Mesenchymal stem cell (in vitro differentiated cells and primary cell): ENCODE measurements around the gene RASA2.

ENCODE experiments used
- DNase-seq: peaks from one replicate; pipeline ENCODE4 v3.0.0-alpha.2; 2013
- H2AFZ ChIP-seq: one replicate; pipeline ENCODE4 v1.6.1; 2013; ENCODE audit warnings: low read depth, mild to moderate bottlenecking, control low read depth, inconsistent platforms, low read length, moderate library complexity
- H2AK5ac ChIP-seq: 2 replicates; pipeline ENCODE4 v1.6.1; 2013; ENCODE audit warnings: low read length, moderate library complexity, mild to moderate bottlenecking, inconsistent platforms; ENCODE audit not compliant: severe bottlenecking
- H2BK120ac ChIP-seq: one replicate; pipeline ENCODE4 v1.6.1; 2013; ENCODE audit warnings: low read depth, mild to moderate bottlenecking, inconsistent platforms, low read length, moderate library complexity
- H2BK12ac ChIP-seq, 2 experiments: one replicate each; pipeline ENCODE4 v1.6.1; 2013; ENCODE audit warnings: inconsistent platforms in 2 of 2, low read length in 2 of 2, mild to moderate bottlenecking in 2 of 2, moderate library complexity in 2 of 2, control low read depth in 1 of 2
- H2BK15ac ChIP-seq: one replicate; pipeline ENCODE4 v1.6.1; 2013; ENCODE audit warnings: mild to moderate bottlenecking, low read depth, inconsistent platforms; ENCODE audit not compliant: poor library complexity, severe bottlenecking
- H2BK5ac ChIP-seq: 2 replicates; pipeline ENCODE4 v1.6.1; 2013; ENCODE audit warnings: low read depth, mild to moderate bottlenecking, low read length, control low read depth, inconsistent platforms; ENCODE audit not compliant: poor library complexity, severe bottlenecking
- H3K14ac ChIP-seq, 2 experiments: one replicate each; pipeline ENCODE4 v1.6.1; 2013; ENCODE audit warnings: inconsistent platforms in 2 of 2, low read length in 2 of 2, control low read depth in 1 of 2, mild to moderate bottlenecking in 1 of 2, moderate library complexity in 1 of 2
- H3K18ac ChIP-seq, 2 experiments: one replicate each; pipeline ENCODE4 v1.6.1; 2013; ENCODE audit warnings: inconsistent platforms in 2 of 2, low read length in 2 of 2, control low read depth in 1 of 2, low read depth in 1 of 2, mild to moderate bottlenecking in 1 of 2
- H3K23ac ChIP-seq, 2 experiments: one replicate each; pipeline ENCODE4 v1.6.1; 2013; ENCODE audit warnings: inconsistent platforms in 2 of 2, low read length in 2 of 2, mild to moderate bottlenecking in 2 of 2, moderate library complexity in 2 of 2, control low read depth in 1 of 2
- H3K27ac ChIP-seq: 2 replicates; pipeline ENCODE4 v1.5.1; 2013; ENCODE audit warnings: mild to moderate bottlenecking, moderate library complexity, low read length, control low read depth, inconsistent platforms; ENCODE audit not compliant: poor library complexity, severe bottlenecking
- H3K27me3 ChIP-seq, 2 experiments: 2 replicates each; pipeline versions ENCODE4 v1.6.1 to v1.7.0; 2013; ENCODE audit warnings: low read length in 2 of 2, mild to moderate bottlenecking in 2 of 2, moderate library complexity in 2 of 2, control low read depth in 1 of 2, inconsistent platforms in 1 of 2; ENCODE audit not compliant: control insufficient read depth in 1 of 2, insufficient read depth in 1 of 2
- H3K36me3 ChIP-seq, 2 experiments: 2 replicates each; pipeline versions ENCODE4 v1.6.1 to v1.7.0; 2013; ENCODE audit warnings: low read length in 2 of 2, control low read depth in 1 of 2, inconsistent platforms in 1 of 2, low read depth in 1 of 2, mild to moderate bottlenecking in 1 of 2; ENCODE audit not compliant: insufficient read depth in 2 of 2, control insufficient read depth in 1 of 2
- H3K4ac ChIP-seq, 2 experiments: one replicate each; pipeline ENCODE4 v1.6.1; 2013; ENCODE audit warnings: inconsistent platforms in 2 of 2, low read length in 2 of 2, mild to moderate bottlenecking in 2 of 2, moderate library complexity in 2 of 2, control low read depth in 1 of 2, low read depth in 1 of 2
- H3K4me1 ChIP-seq: 2 replicates; pipeline ENCODE4 v1.6.1; 2013; ENCODE audit warnings: low read depth, low read length, control low read depth; ENCODE audit not compliant: control insufficient read depth, insufficient read depth
- H3K4me2 ChIP-seq: 2 replicates; pipeline ENCODE4 v1.6.1; 2013; ENCODE audit warnings: low read length, mild to moderate bottlenecking, inconsistent platforms; ENCODE audit not compliant: poor library complexity, severe bottlenecking
- H3K4me3 ChIP-seq, 2 experiments: 2 replicates each; pipeline versions ENCODE4 v1.5.1 to v1.7.0; 2013; ENCODE audit warnings: low read length in 2 of 2, mild to moderate bottlenecking in 2 of 2, control low read depth in 1 of 2, low read depth in 1 of 2; ENCODE audit not compliant: insufficient read depth in 1 of 2
- H3K79me1 ChIP-seq: replicated peaks from 2 replicates; pipeline ENCODE4 v1.6.1; 2013; ENCODE audit warnings: mild to moderate bottlenecking, control low read depth, low read length, inconsistent platforms; ENCODE audit not compliant: poor library complexity, severe bottlenecking
- H3K9ac ChIP-seq: 2 replicates; pipeline ENCODE4 v1.7.0; 2013; ENCODE audit warnings: mild to moderate bottlenecking, low read length, moderate library complexity
- H3K9me3 ChIP-seq: 2 replicates; pipeline ENCODE4 v1.7.0; 2013; ENCODE audit warnings: mild to moderate bottlenecking, low read length; ENCODE audit not compliant: control insufficient read depth
- H4K8ac ChIP-seq: one replicate; pipeline ENCODE4 v1.6.1; 2013; ENCODE audit warnings: inconsistent platforms, mild to moderate bottlenecking, low read length, moderate library complexity
- H4K91ac ChIP-seq: one replicate; pipeline ENCODE4 v1.6.1; 2013; ENCODE audit warnings: mild to moderate bottlenecking, low read length, inconsistent platforms
- WGBS: methylation state at CpG from one replicate; pipeline ENCODE4 v1.1.7; 2013; ENCODE audit warnings: mixed read lengths; 5-methylcytosine and 5-hydroxymethylcytosine counted together

Gene RASA2

DNA sequence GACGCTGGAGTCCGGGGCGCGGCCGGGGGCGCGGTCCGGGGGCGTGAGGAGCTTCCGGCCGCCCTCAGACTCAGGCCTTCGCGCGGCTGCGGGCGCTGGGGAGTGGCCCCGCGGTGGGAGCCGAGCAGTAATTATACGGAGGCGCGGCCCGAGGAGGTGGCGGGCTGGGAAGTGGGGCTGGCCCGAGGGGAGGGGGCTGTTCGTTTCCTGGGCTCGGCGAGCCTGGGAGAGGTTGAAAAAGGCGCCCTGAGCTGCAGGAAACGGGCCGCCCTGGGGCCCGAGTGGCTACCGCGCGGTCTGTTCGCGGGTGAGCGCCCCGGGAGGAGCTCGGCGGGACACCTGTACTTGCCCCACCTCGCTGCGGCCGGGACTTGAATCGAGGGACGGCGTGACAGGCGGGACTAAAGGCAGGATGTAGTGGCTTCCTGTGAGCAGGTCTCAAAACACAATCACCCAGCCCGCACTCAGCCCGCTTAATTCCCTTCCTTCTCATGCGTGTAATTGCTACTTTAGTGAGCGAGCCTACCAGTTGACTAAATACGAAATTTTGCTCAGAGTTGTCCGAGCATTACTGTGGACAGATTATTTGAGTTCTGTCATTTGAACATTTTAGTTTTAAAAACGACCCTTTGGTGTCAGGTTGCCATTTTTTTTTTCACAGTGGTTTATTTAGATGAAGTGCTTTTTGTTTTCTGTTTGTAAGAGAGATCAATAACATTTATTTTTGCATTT, 860 bp downstream of the RASA2 start:
- Histone ChIP-seq H2AK5ac (no peak overlapping the region), H3K4me3 (peak overlapping the region; percentile 87 to 98), H2BK120ac (peak overlapping the region; percentile 84), H3K14ac (peak overlapping the region in 1 of 2 experiments; percentile 98), H3K9me3 (no peaks in the 10 kb centered on the region), H2BK15ac (peak overlapping the region; percentile 88), H4K91ac (peak overlapping the region; percentile 97), H2BK12ac (peak overlapping the region in 1 of 2 experiments; percentile 42), H2BK5ac (peak overlapping the region; percentile 95), H2AFZ (peak overlapping the region; percentile 83), H3K27me3 (no peaks in the 10 kb centered on the region), H3K36me3 (no peaks in the 10 kb centered on the region), H3K4ac (peak overlapping the region; percentile 74 to 93), H3K9ac (peak overlapping the region; percentile 89), H4K8ac (peak overlapping the region; percentile 88), H3K27ac (peak overlapping the region; percentile 28), H3K4me2 (peak overlapping the region; percentile 74), H3K23ac (no peak overlapping the region), H3K4me1 (peaks cover 2% of the 10 kb centered on the region), H3K18ac (peak overlapping the region; percentile 94 to 100), H3K79me1 (no peaks in the 10 kb centered on the region)
- 2% methylated on average over 36 of the region's 55 CpGs for WGBS
- DNase-seq: peak; percentile 67

DNA sequence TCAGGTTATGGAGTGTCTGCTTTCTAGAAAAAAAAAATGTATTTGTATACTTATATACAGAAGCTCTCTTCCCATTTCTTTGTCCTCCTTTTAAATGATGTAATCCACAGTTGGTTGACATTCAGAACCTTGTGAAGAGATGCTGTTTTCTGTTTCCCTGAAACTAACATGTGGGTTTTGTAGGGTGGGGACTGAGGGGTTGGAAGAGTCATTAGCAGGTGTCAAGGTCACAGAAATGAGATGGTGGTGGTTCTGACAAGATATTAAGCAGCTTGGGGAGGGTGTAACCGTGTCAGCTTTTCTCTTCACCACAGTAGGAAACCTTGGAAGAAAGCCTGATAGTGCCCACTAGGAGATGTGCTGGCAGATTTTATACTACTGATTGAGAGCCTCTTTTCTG, 2.4 kb downstream of the RASA2 start:
- peaks cover 0 to 2% of the 10 kb centered on the region in 2 experiments for H3K36me3 ChIP-seq

DNA sequence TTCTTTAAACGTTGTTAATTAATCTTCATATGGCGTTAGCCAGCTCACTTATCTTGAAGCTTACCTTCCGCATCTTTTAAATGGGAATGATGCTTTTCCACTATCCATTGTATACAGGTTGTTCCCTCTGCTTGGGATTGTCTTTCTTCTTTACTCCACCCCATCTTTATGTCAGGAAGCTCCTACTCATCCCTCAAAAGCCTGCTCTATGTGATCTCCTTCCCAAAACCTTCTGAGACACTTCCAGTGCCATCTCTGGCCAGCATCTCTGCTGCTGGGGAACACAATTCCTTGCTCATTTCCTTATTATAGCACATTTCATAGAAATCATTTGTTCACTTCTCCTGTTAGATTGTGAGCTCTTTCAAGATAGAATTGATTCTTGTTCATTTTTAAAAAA, 4.3 kb downstream of the RASA2 start:
- no peak overlapping the region for H3K18ac ChIP-seq
- H3K4ac ChIP-seq: no peak overlapping the region
- peaks cover 0 to 2% of the 10 kb centered on the region in 2 experiments for H3K36me3 ChIP-seq
- no peaks in the 10 kb centered on the region for H3K27me3 ChIP-seq
- WGBS: 99% methylated on average over 3 of the region's 3 CpGs
- H3K4me1 ChIP-seq: no peaks in the 10 kb centered on the region
- H3K9ac ChIP-seq: peak overlapping the region; percentile 36
- no peak for DNase-seq
- no peak overlapping the region for H2BK5ac ChIP-seq
- no peak overlapping the region for H4K91ac ChIP-seq
- H2BK15ac ChIP-seq: no peak overlapping the region
- H3K4me2 ChIP-seq: no peak overlapping the region
- no peak overlapping the region for H4K8ac ChIP-seq
- no peaks in the 10 kb centered on the region for H3K9me3 ChIP-seq
- H3K14ac ChIP-seq: no peak overlapping the region
- no peak overlapping the region for H2BK12ac ChIP-seq
- H3K4me3 ChIP-seq: no peak overlapping the region
- no peak overlapping the region for H3K23ac ChIP-seq
- no peak overlapping the region for H2AK5ac ChIP-seq
- H3K27ac ChIP-seq: no peak overlapping the region
- no peaks in the 10 kb centered on the region for H3K79me1 ChIP-seq
- no peak overlapping the region for H2BK120ac ChIP-seq
- H2AFZ ChIP-seq: no peak overlapping the region

More for the DNA sequence above, 2.4 kb downstream of the RASA2 start:
- Histone ChIP-seq H2BK12ac (no peak overlapping the region), H3K27me3 (no peaks in the 10 kb centered on the region), H4K8ac (no peak overlapping the region), H2AK5ac (no peak overlapping the region), H3K4ac (no peak overlapping the region), H2BK5ac (no peak overlapping the region), H3K4me3 (peak overlapping the region in 1 of 2 experiments; percentile 87), H3K27ac (no peak overlapping the region), H3K14ac (no peak overlapping the region), H3K4me2 (no peak overlapping the region), H3K23ac (no peak overlapping the region), H3K9ac (peak overlapping the region; percentile 89), H2BK15ac (no peak overlapping the region), H2BK120ac (no peak overlapping the region), H2AFZ (no peak overlapping the region), H3K9me3 (no peaks in the 10 kb centered on the region), H4K91ac (no peak overlapping the region), H3K18ac (no peak overlapping the region), H3K4me1 (peaks cover 2% of the 10 kb centered on the region), H3K79me1 (no peaks in the 10 kb centered on the region)
- WGBS: 57% methylated on average over 1 of the region's 1 CpG
- DNase-seq: no peak

DNA sequence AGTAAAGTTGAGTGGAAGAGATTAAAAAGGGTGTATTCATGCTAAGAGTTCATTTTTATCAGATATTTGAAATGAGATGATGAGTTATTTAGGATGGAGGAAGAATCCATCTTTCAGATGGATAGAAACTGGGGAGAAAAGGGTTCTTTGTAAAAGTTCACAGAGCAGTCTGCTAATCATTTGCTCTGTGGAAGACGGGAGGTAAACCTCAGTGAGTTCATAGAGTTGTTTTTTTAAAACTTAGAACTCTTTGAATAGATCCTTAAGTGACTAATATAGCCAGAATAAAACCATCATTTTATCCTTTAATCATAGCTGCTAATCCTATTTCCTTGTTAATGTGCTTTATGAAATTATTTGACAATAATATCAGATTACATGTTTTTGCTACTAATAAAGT, 5.1 kb downstream of the RASA2 start:
- Histone ChIP-seq H3K27me3 (no peaks in the 10 kb centered on the region), H2AFZ (no peak overlapping the region), H3K9ac (peak overlapping the region; percentile 36), H3K4me3 (no peak overlapping the region), H3K4ac (no peak overlapping the region), H3K27ac (no peak overlapping the region), H3K4me2 (no peak overlapping the region), H2BK15ac (no peak overlapping the region), H3K9me3 (no peaks in the 10 kb centered on the region), H3K18ac (no peak overlapping the region), H4K8ac (no peak overlapping the region), H3K14ac (no peak overlapping the region), H3K4me1 (no peaks in the 10 kb centered on the region), H3K79me1 (no peaks in the 10 kb centered on the region), H2BK120ac (no peak overlapping the region), H3K23ac (no peak overlapping the region), H2BK12ac (no peak overlapping the region), H3K36me3 (peaks cover 0 to 2% of the 10 kb centered on the region in 2 experiments), H2AK5ac (no peak overlapping the region), H2BK5ac (no peak overlapping the region), H4K91ac (no peak overlapping the region)
- DNase-seq: no peak
- WGBS: no CpG with 5 or more reads among the region's 1 CpG
